ENCODE data around the gene CIRBP.

GRCh38 chr19:1280636-1281568 lies 11.8 kb downstream of the CIRBP start:
- TF ChIP-seq EZH2 (IDR thresholded peaks at IDR 0.05; ENCODE audit: insufficient read depth, low read length) (no peak), CTCF (IDR thresholded peaks at IDR 0.05; ENCODE audit: insufficient read depth, low read depth, low read length) (no peak)

All from astrocyte (in vitro differentiated cells and primary cell).